H9 (cell line): ENCODE results near the gene ST6GALNAC6. TPM values are rescaled to one million over a fixed set of nuclear protein-coding genes. Genes with fewer than 3 reads are reported as not detected.

ENCODE experiments used
- DNase-seq: peaks from one replicate; pipeline ENCODE4 v3.0.0-alpha.2; 2017
- H2AFZ ChIP-seq: one replicate; pipeline ENCODE4 v1.6.1; 2013; ENCODE audit warnings: mild to moderate bottlenecking, low read length, control low read depth, moderate library complexity
- H2AK5ac ChIP-seq: 2 replicates; pipeline ENCODE4 v1.6.1; 2013; ENCODE audit warnings: low read length, control low read depth, mixed read lengths; ENCODE audit not compliant: insufficient read length
- H2BK120ac ChIP-seq: one replicate; pipeline ENCODE4 v1.6.1; 2013; ENCODE audit warnings: low read depth, mild to moderate bottlenecking, low read length, control low read depth, inconsistent platforms; ENCODE audit not compliant: poor library complexity, severe bottlenecking
- H2BK12ac ChIP-seq: 2 replicates; pipeline ENCODE4 v1.6.1; 2013; ENCODE audit warnings: low read length, control low read depth, mixed read lengths, low read depth; ENCODE audit not compliant: insufficient read length
- H2BK15ac ChIP-seq: 2 replicates; pipeline ENCODE4 v1.6.1; 2013; ENCODE audit warnings: low read depth, low read length, control low read depth
- H2BK20ac ChIP-seq: one replicate; pipeline ENCODE4 v1.6.1; 2013; ENCODE audit warnings: low read depth, mild to moderate bottlenecking, low read length, control low read depth, inconsistent platforms; ENCODE audit not compliant: poor library complexity, severe bottlenecking
- H2BK5ac ChIP-seq: 2 replicates; pipeline ENCODE4 v1.6.1; 2013; ENCODE audit warnings: low read length, control low read depth, mixed read lengths; ENCODE audit not compliant: insufficient read length
- H3K14ac ChIP-seq: 2 replicates; pipeline ENCODE4 v1.6.1; 2013; ENCODE audit warnings: low read length, control low read depth; ENCODE audit not compliant: insufficient read depth
- H3K18ac ChIP-seq: 2 replicates; pipeline ENCODE4 v1.6.1; 2013; ENCODE audit warnings: low read depth, mild to moderate bottlenecking, mixed read lengths, low read length, control low read depth; ENCODE audit not compliant: insufficient read length
- H3K23ac ChIP-seq: 2 replicates; pipeline ENCODE4 v1.6.1; 2013; ENCODE audit warnings: low read length, control low read depth, mixed read lengths, low read depth; ENCODE audit not compliant: insufficient read length
- H3K23me2 ChIP-seq: 2 replicates; pipeline ENCODE4 v1.6.1; 2013; ENCODE audit warnings: low read depth, mild to moderate bottlenecking, mixed read lengths, low read length, control low read depth; ENCODE audit not compliant: insufficient read length, poor library complexity, severe bottlenecking
- H3K27ac ChIP-seq: 2 replicates; pipeline ENCODE4 v1.5.1; 2013; ENCODE audit warnings: low read length, control low read depth, mixed read lengths, low read depth; ENCODE audit not compliant: insufficient read length
- H3K27me3 ChIP-seq: 2 replicates; pipeline ENCODE4 v1.6.1; 2013; ENCODE audit warnings: low read length, control low read depth, inconsistent platforms; ENCODE audit not compliant: insufficient read depth
- H3K4ac ChIP-seq: 2 replicates; pipeline ENCODE4 v1.6.1; 2013; ENCODE audit warnings: low read depth, mild to moderate bottlenecking, control low read depth, inconsistent platforms, low read length, moderate library complexity
- H3K4me1 ChIP-seq: 2 replicates; pipeline ENCODE4 v1.6.1; 2013; ENCODE audit warnings: low read length, control low read depth, inconsistent platforms; ENCODE audit not compliant: insufficient read depth
- H3K4me2 ChIP-seq: 2 replicates; pipeline ENCODE4 v1.6.1; 2013; ENCODE audit warnings: low read length, control low read depth, mixed read lengths; ENCODE audit not compliant: insufficient read length, insufficient read depth
- H3K56ac ChIP-seq: 2 replicates; pipeline ENCODE4 v1.6.1; 2013; ENCODE audit warnings: low read depth, mild to moderate bottlenecking, mixed read lengths, low read length, control low read depth; ENCODE audit not compliant: insufficient read length
- H3K79me1 ChIP-seq: 2 replicates; pipeline ENCODE4 v1.6.1; 2013; ENCODE audit warnings: low read depth, mild to moderate bottlenecking, moderate library complexity, low read length, control low read depth, inconsistent platforms; ENCODE audit not compliant: insufficient read depth, poor library complexity, severe bottlenecking
- H3K79me2 ChIP-seq: 2 replicates; pipeline ENCODE4 v1.6.1; 2013; ENCODE audit warnings: low read length, control low read depth, inconsistent platforms; ENCODE audit not compliant: insufficient read depth
- H3K9ac ChIP-seq: 2 replicates; pipeline ENCODE4 v1.6.1; 2013; ENCODE audit warnings: low read length, control low read depth, mixed read lengths; ENCODE audit not compliant: insufficient read length; ENCODE audit errors: extremely low read depth
- H3K9me3 ChIP-seq: one replicate; pipeline ENCODE4 v1.6.1; 2013; ENCODE audit warnings: low read depth, low read length, inconsistent platforms; ENCODE audit not compliant: control insufficient read depth
- H3T11ph ChIP-seq: one replicate; pipeline ENCODE4 v1.6.1; 2013; ENCODE audit warnings: mild to moderate bottlenecking, low read length, control low read depth, inconsistent platforms
- H4K20me1 ChIP-seq: one replicate; pipeline ENCODE4 v1.6.1; 2013; ENCODE audit not compliant: control insufficient read depth, insufficient read length, insufficient read depth
- H4K5ac ChIP-seq: 2 replicates; pipeline ENCODE4 v1.6.1; 2013; ENCODE audit warnings: low read depth, mild to moderate bottlenecking, mixed read lengths, low read length, control low read depth; ENCODE audit not compliant: insufficient read length
- H4K8ac ChIP-seq: replicated peaks from 2 replicates; pipeline ENCODE4 v1.6.1; 2013; ENCODE audit warnings: low read length, control low read depth, mixed read lengths, low read depth; ENCODE audit not compliant: insufficient read length
- H4K91ac ChIP-seq: 2 replicates; pipeline ENCODE4 v1.6.1; 2013; ENCODE audit warnings: low read depth, mild to moderate bottlenecking, moderate library complexity, mixed read lengths, low read length, control low read depth; ENCODE audit not compliant: insufficient read length
- H3K27ac Mint-ChIP-seq, 3 experiments: 2 replicates in 2 of 3; 3 replicates in 1 of 3; pipeline ENCODE4 v1.8.0; 2020 to 2021; ENCODE audit warnings: mixed read lengths in 3 of 3, mild to moderate bottlenecking in 1 of 3, moderate library complexity in 1 of 3
- H3K27me3 Mint-ChIP-seq: 2 replicates; pipeline ENCODE4 v1.8.0; 2021; ENCODE audit warnings: low read depth, mild to moderate bottlenecking, moderate library complexity, mixed read lengths
- H3K36me3 Mint-ChIP-seq, 3 experiments: 2 replicates in 2 of 3; 3 replicates in 1 of 3; pipeline ENCODE4 v1.8.0; 2020 to 2021; ENCODE audit warnings: low read depth in 3 of 3, mixed read lengths in 3 of 3; ENCODE audit not compliant: insufficient read depth in 1 of 3
- H3K4me1 Mint-ChIP-seq, 2 experiments: 2 replicates each; pipeline ENCODE4 v1.8.0; 2020; ENCODE audit warnings: mixed read lengths in 2 of 2
- H3K4me3 Mint-ChIP-seq, 2 experiments: 2 replicates in 1 of 2; 3 replicates in 1 of 2; pipeline ENCODE4 v1.8.0; 2020 to 2021; ENCODE audit warnings: mild to moderate bottlenecking in 2 of 2, mixed read lengths in 2 of 2, moderate library complexity in 1 of 2
- H3K9me3 Mint-ChIP-seq, 2 experiments: 2 replicates in 1 of 2; 3 replicates in 1 of 2; pipeline ENCODE4 v1.8.0; 2020; ENCODE audit warnings: mild to moderate bottlenecking in 2 of 2, mixed read lengths in 2 of 2, moderate library complexity in 1 of 2
- WGBS: extraction: QIAGEN DNeasy Blood & Tissue Kit; methylation state at CpG from one replicate; pipeline ENCODE4 v1.1.7; 2013; ENCODE audit warnings: missing lambda C conversion rate, low lambda C conversion rate, mixed read lengths; ENCODE audit not compliant: insufficient read length; ENCODE audit errors: extremely low coverage; 5-methylcytosine and 5-hydroxymethylcytosine counted together
- total RNA-seq: library from RNA; stranded (reverse); gene quantifications from 2 replicates; pipeline ENCODE4 v1.2.1, GENCODE V29; 2021
- TF ChIP-seq, protein P1 (sequence below): fragments of 200-600 bp; sonication (generic); conservative IDR thresholded peaks from 3 replicates; pipeline ENCODE4 v1.8.0; 2021; ENCODE audit warnings: antibody characterized with exemption, mild to moderate bottlenecking

ST6GALNAC6 gene
- total RNA-seq, 1 experiment from 2014 or later, result 29.8 TPM

GRCh38 chr9:127925959-127926905 is 26.8 kb upstream of the ST6GALNAC6 start:
- no CpG with 5 or more reads among the region's 14 CpGs for WGBS
- Histone ChIP-seq H2BK20ac (no peak overlapping the region), H3T11ph (no peak overlapping the region), H4K91ac (no peak overlapping the region), H3K4ac (no peak overlapping the region), H3K79me2 (no peaks in the 10 kb centered on the region), H4K5ac (no peak overlapping the region), H3K9me3 (no peaks in the 10 kb centered on the region), H3K27me3 (no peaks in the 10 kb centered on the region), H3K18ac (peak overlapping the region; percentile 58), H3K23me2 (peaks cover 16% of the 10 kb centered on the region), H2BK5ac (no peak overlapping the region), H3K23ac (no peak overlapping the region), H3K27ac (no peak overlapping the region), H2AFZ (no peak overlapping the region), H4K20me1 (no peaks in the 10 kb centered on the region), H2BK120ac (no peak overlapping the region), H2BK12ac (no peak overlapping the region), H4K8ac (no peak overlapping the region), H3K79me1 (no peaks in the 10 kb centered on the region), H3K4me1 (peaks cover 2% of the 10 kb centered on the region; the same call in 1 of the 2 replicates), H3K4me2 (peak overlapping the region; percentile 93), H2AK5ac (no peak overlapping the region), H3K9ac (peak overlapping the region; percentile 48), H3K14ac (peak overlapping the region; percentile 10; the same call in 1 of the 2 replicates), H2BK15ac (no peak overlapping the region), H3K56ac (no peak overlapping the region)
- Mint-ChIP-seq H3K9me3 (no peaks in the 10 kb centered on the region), H3K27ac (peak overlapping the region in 1 of 3 experiments; percentile 24; a peak in 1 of 7 replicates), H3K4me3 (peak overlapping the region; percentile 92 to 97), H3K27me3 (peaks cover 38% of the 10 kb centered on the region), H3K4me1 (peaks cover 16 to 30% of the 10 kb centered on the region in 2 experiments), H3K36me3 (peaks cover 2 to 6% (median 6%) of the 10 kb centered on the region in 3 experiments; a peak in 6 of 7 replicates)
- DNase-seq, result no peak
- TF ChIP-seq, protein P1, sequence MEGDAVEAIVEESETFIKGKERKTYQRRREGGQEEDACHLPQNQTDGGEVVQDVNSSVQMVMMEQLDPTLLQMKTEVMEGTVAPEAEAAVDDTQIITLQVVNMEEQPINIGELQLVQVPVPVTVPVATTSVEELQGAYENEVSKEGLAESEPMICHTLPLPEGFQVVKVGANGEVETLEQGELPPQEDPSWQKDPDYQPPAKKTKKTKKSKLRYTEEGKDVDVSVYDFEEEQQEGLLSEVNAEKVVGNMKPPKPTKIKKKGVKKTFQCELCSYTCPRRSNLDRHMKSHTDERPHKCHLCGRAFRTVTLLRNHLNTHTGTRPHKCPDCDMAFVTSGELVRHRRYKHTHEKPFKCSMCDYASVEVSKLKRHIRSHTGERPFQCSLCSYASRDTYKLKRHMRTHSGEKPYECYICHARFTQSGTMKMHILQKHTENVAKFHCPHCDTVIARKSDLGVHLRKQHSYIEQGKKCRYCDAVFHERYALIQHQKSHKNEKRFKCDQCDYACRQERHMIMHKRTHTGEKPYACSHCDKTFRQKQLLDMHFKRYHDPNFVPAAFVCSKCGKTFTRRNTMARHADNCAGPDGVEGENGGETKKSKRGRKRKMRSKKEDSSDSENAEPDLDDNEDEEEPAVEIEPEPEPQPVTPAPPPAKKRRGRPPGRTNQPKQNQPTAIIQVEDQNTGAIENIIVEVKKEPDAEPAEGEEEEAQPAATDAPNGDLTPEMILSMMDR, result no peak
